H1 (cell line): ENCODE data around the gene CYGB. TPM values are rescaled to one million over a fixed set of nuclear protein-coding genes. Genes with fewer than 3 reads are reported as not detected.

Experiments used
- CTCF ChIA-PET: fragments of 300-600 bp; sonication (Branson Sonifier 250); formaldehyde crosslinking; loops from one replicate; lab custom pipeline; 2021; ENCODE audit not compliant: partially characterized antibody; lab: Charles Lee
- POLR2A ChIA-PET: fragments of 300-600 bp; sonication (Branson Sonifier 250); formaldehyde crosslinking; loops from one replicate; lab custom pipeline; 2021; ENCODE audit warnings: inconsistent platforms; ENCODE audit not compliant: partially characterized antibody; lab: Charles Lee
- DNase-seq, 2 experiments: peaks; one replicate each; pipeline versions ENCODE4 v3.0.0 to v3.0.0-alpha.2; 2010 to 2022; ENCODE audit warnings: low spot score in 2 of 2, low read depth in 1 of 2, mixed read lengths in 1 of 2
- FAIRE-seq: peaks from 2 replicates; lab custom pipeline; 2011; peaks lifted over from hg19 to GRCh38; lab: Jason Lieb, UNC
- H2AFZ ChIP-seq: 2 replicates; pipeline ENCODE4 v1.8.1; 2012; ENCODE audit warnings: low read length, inconsistent platforms
- H2AK5ac ChIP-seq: 2 replicates; pipeline ENCODE4 v1.6.1; 2013; ENCODE audit warnings: low read depth, low read length
- H2BK120ac ChIP-seq: replicated peaks from 2 replicates; pipeline ENCODE3; 2013; ENCODE audit warnings: low read depth, low read length, inconsistent platforms
- H2BK12ac ChIP-seq: 2 replicates; pipeline ENCODE4 v1.6.1; 2013; ENCODE audit warnings: low read depth, low read length
- H2BK15ac ChIP-seq: 2 replicates; pipeline ENCODE4 v1.6.1; 2013; ENCODE audit warnings: low read length
- H2BK20ac ChIP-seq: 2 replicates; pipeline ENCODE4 v1.6.1; 2013; ENCODE audit warnings: low read length
- H2BK5ac ChIP-seq: 2 replicates; pipeline ENCODE4 v1.6.1; 2013; ENCODE audit warnings: low read depth, low read length
- H3K14ac ChIP-seq: 2 replicates; pipeline ENCODE4 v1.6.1; 2013; ENCODE audit warnings: inconsistent platforms; ENCODE audit not compliant: insufficient read length
- H3K18ac ChIP-seq: 2 replicates; pipeline ENCODE4 v1.6.1; 2013; ENCODE audit warnings: low read length; ENCODE audit errors: extremely low read depth
- H3K23ac ChIP-seq: 2 replicates; pipeline ENCODE4 v1.6.1; 2013; ENCODE audit warnings: inconsistent platforms; ENCODE audit not compliant: insufficient read length
- H3K23me2 ChIP-seq: 2 replicates; pipeline ENCODE4 v1.6.1; 2013; ENCODE audit warnings: low read depth, low read length
- H3K27ac ChIP-seq: 2 replicates; pipeline ENCODE4 v1.6.1; 2011; ENCODE audit warnings: low read depth, low read length, inconsistent platforms
- H3K27me3 ChIP-seq, 4 experiments: replicated peaks in 1 of 4; 1 replicate in 1 of 4; 2 replicates in 3 of 4; pipeline versions ENCODE4 v1.6.1 to v1.8.1; 2011 to 2013; ENCODE audit warnings: low read length in 3 of 4, mild to moderate bottlenecking in 3 of 4, inconsistent platforms in 2 of 4, mixed read lengths in 2 of 4, moderate library complexity in 1 of 4; ENCODE audit not compliant: control insufficient read depth in 3 of 4, insufficient read depth in 3 of 4; ENCODE audit errors: extremely low read depth in 1 of 4
- H3K36me3 ChIP-seq, 4 experiments: 2 replicates each; pipeline versions ENCODE4 v1.6.1 to v1.8.1; 2011 to 2013; ENCODE audit warnings: mild to moderate bottlenecking in 4 of 4, low read length in 3 of 4, moderate library complexity in 2 of 4, control low read depth in 1 of 4, inconsistent platforms in 1 of 4; ENCODE audit not compliant: insufficient read depth in 4 of 4, control insufficient read depth in 2 of 4
- H3K4ac ChIP-seq: replicated peaks from 2 replicates; pipeline ENCODE3; 2013; ENCODE audit warnings: low read length, low read depth, mixed read lengths, inconsistent platforms; ENCODE audit not compliant: insufficient read length
- H3K4me1 ChIP-seq, 4 experiments: replicated peaks in 1 of 4; 1 replicate in 1 of 4; 2 replicates in 3 of 4; pipeline versions ENCODE4 v1.6.1 to v1.8.1; 2011 to 2013; ENCODE audit warnings: low read length in 3 of 4, inconsistent platforms in 2 of 4, mixed read lengths in 1 of 4; ENCODE audit not compliant: insufficient read depth in 4 of 4, control insufficient read depth in 3 of 4
- H3K4me2 ChIP-seq, 2 experiments: 2 replicates each; pipeline versions ENCODE4 v1.6.1 to v1.8.1; 2011 to 2013; ENCODE audit warnings: low read depth in 2 of 2, low read length in 2 of 2, control low read depth in 1 of 2, inconsistent platforms in 1 of 2, mild to moderate bottlenecking in 1 of 2; ENCODE audit not compliant: insufficient read depth in 1 of 2
- H3K4me3 ChIP-seq, 4 experiments: fragments of 200-600, 300-600 bp in 1 of 4; sonication (generic), shearing (Covaris generic), sonication (Bioruptor Twin) in 1 of 4; 2 replicates each; pipeline versions ENCODE4 v1.5.1 to v1.8.1; 2011 to 2016; ENCODE audit warnings: low read length in 4 of 4, low read depth in 3 of 4, control low read depth in 2 of 4, inconsistent platforms in 2 of 4, mild to moderate bottlenecking in 2 of 4, mixed read lengths in 1 of 4, moderate library complexity in 1 of 4; ENCODE audit not compliant: insufficient read depth in 2 of 4; ENCODE audit errors: extremely low read depth in 1 of 4
- H3K56ac ChIP-seq: replicated peaks from 2 replicates; pipeline ENCODE3; 2013; ENCODE audit warnings: low read depth, mild to moderate bottlenecking, mixed read lengths, low read length, inconsistent platforms; ENCODE audit not compliant: insufficient read length
- H3K79me1 ChIP-seq: 2 replicates; pipeline ENCODE4 v1.6.1; 2013; ENCODE audit warnings: low read depth, low read length, control low read depth
- H3K79me2 ChIP-seq, 2 experiments: 2 replicates each; pipeline versions ENCODE4 v1.6.1 to v1.8.1; 2012 to 2013; ENCODE audit warnings: low read length in 2 of 2, mild to moderate bottlenecking in 2 of 2, inconsistent platforms in 1 of 2; ENCODE audit not compliant: insufficient read depth in 2 of 2, control insufficient read depth in 1 of 2
- H3K9ac ChIP-seq, 4 experiments: replicated peaks in 1 of 4; 1 replicate in 1 of 4; 2 replicates in 3 of 4; pipeline versions ENCODE4 v1.6.1 to v1.8.1; 2011 to 2013; ENCODE audit warnings: low read depth in 3 of 4, low read length in 3 of 4, control low read depth in 2 of 4, mild to moderate bottlenecking in 2 of 4, moderate library complexity in 2 of 4, inconsistent platforms in 1 of 4; ENCODE audit errors: extremely low read depth in 1 of 4
- H3K9me3 ChIP-seq, 2 experiments: 2 replicates each; pipeline versions ENCODE4 v1.6.1 to v1.8.1; 2012 to 2013; ENCODE audit warnings: mild to moderate bottlenecking in 2 of 2, moderate library complexity in 2 of 2, control low read depth in 1 of 2, inconsistent platforms in 1 of 2, low read depth in 1 of 2, low read length in 1 of 2, mixed read lengths in 1 of 2; ENCODE audit not compliant: insufficient read depth in 2 of 2
- H4K20me1 ChIP-seq, 2 experiments: replicated peaks in 1 of 2; 2 replicates each; pipeline versions ENCODE3 to v1.8.1; 2011 to 2013; ENCODE audit warnings: inconsistent platforms in 2 of 2, low read length in 2 of 2, mild to moderate bottlenecking in 1 of 2; ENCODE audit not compliant: insufficient read depth in 2 of 2, control insufficient read depth in 1 of 2
- H4K5ac ChIP-seq: 2 replicates; pipeline ENCODE4 v1.6.1; 2013; ENCODE audit warnings: low read length, low read depth, mixed read lengths, inconsistent platforms; ENCODE audit not compliant: insufficient read length
- H4K8ac ChIP-seq: 2 replicates; pipeline ENCODE4 v1.8.0; 2013; ENCODE audit warnings: mild to moderate bottlenecking, moderate library complexity, low read length, inconsistent platforms; ENCODE audit not compliant: insufficient read depth; ENCODE audit errors: extremely low read depth
- H4K91ac ChIP-seq: replicated peaks from 2 replicates; pipeline ENCODE3; 2013; ENCODE audit warnings: low read length, mixed read lengths, inconsistent platforms; ENCODE audit not compliant: insufficient read length
- CBX8 ChIP-seq: fragments of 300-800, 300-1000 bp; sonication (generic); IDR thresholded peaks from 2 replicates; pipeline ENCODE4 v1.7.1; 2016; ENCODE audit warnings: low read depth, low read length, borderline replicate concordance
- POLR2AphosphoS5 ChIP-seq: IDR thresholded peaks from 2 replicates; pipeline ENCODE4 v1.6.1; 2011; ENCODE audit warnings: low read depth, low read length
- RAD21 ChIP-seq, 2 experiments: IDR thresholded peaks in 1 of 2; conservative IDR thresholded peaks in 1 of 2; 2 replicates each; pipeline ENCODE4 v1.6.1; 2011; ENCODE audit warnings: low read depth in 2 of 2, low read length in 2 of 2, improper control_type of control experiment in 1 of 2, inconsistent platforms in 1 of 2, mild to moderate bottlenecking in 1 of 2, moderate library complexity in 1 of 2
- SIN3A ChIP-seq, 2 experiments: IDR thresholded peaks in 1 of 2; conservative IDR thresholded peaks in 1 of 2; 2 replicates each; pipeline ENCODE4 v1.6.1; 2011 to 2012; ENCODE audit warnings: low read length in 2 of 2, improper control_type of control experiment in 1 of 2, low read depth in 1 of 2, mild to moderate bottlenecking in 1 of 2
- SP4 ChIP-seq: IDR thresholded peaks from 2 replicates; pipeline ENCODE4 v1.6.1; 2012; ENCODE audit warnings: low read length, inconsistent platforms
- ZNF274 ChIP-seq: IDR thresholded peaks from 2 replicates; pipeline ENCODE4 v1.7.0; 2012; ENCODE audit warnings: low read length, borderline replicate concordance; ENCODE audit errors: extremely low read depth
- WGBS, 2 experiments: shearing (Covaris generic) in 1 of 2; methylation state at CpG; one replicate each; pipeline versions ENCODE4 v1.1.6 to v1.1.7; 2013 to 2015; ENCODE audit warnings: low lambda C conversion rate in 2 of 2, mixed read lengths in 2 of 2, inconsistent platforms in 1 of 2, low coverage in 1 of 2, missing lambda C conversion rate in 1 of 2; ENCODE audit not compliant: insufficient replicate concordance in 2 of 2, insufficient coverage in 1 of 2, insufficient read length in 1 of 2; ENCODE audit errors: extremely low coverage in 1 of 2, missing lambda C conversion rate in 1 of 2; 5-methylcytosine and 5-hydroxymethylcytosine counted together
- polyA plus RNA-seq, 7 experiments: library from polyadenylated mRNA; depleted of rRNA in 3 of 7; stranded (reverse) in 5 of 7; unstranded in 2 of 7; fragments of >200 nt in 5 of 7; fragments of 200-250 nt in 2 of 7; gene quantifications; 1 replicate in 5 of 7; 2 replicates in 1 of 7; 4 replicates in 1 of 7; pipeline versions ENCODE4 v1.2.1 to v1.2.3, GENCODE V29; 2011 to 2013; ENCODE audit warnings: missing spikeins in 2 of 7, mixed read lengths in 2 of 7
- total RNA-seq: library from RNA; stranded (reverse); fragmentation: NEBNext Ultra II Directional; extraction: Animal tissue kit (Norgen Biotek cat#: 25700); gene quantifications from 2 replicates; pipeline ENCODE4 v1.2.1, GENCODE V29; 2021

Gene CYGB
- total and polyA plus RNA-seq, 2 of the 8 experiments (the other 6 are each of a cell fraction or from before 2014, with no cell fraction given), result 2.7 to 3.7 TPM

DNA sequence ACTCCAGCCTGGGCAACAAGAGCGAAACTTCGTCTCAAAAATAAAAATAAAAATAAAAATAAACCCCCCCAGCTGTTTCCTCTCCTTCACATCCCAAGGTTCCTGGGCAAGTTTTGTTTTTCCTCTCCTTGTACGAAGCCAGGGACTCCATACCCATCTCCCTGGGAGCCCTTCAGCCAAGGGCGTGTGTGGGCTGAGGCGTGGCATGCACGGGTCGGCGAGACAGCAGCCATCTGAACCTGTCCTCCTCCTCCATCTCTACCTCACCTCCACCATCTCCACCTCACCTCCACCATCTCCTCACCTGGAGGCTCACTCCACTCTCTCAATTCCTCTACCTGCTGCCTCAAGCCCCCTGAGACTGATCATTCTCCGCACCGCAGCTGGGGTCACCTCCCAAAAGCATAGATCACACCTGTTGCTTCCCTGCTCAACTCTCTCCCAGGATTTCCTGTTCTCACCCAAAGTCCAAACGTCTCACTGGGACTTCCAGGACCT, 53.2 kb downstream of the CYGB start:
- ChIA-PET CTCF (interaction anchor here (0.5 to 1.3 kb wide), 5 partner anchors 9 to 108 kb away, joined by 3 to 5 read pairs (median 3); no protein-coding TSS in a partner anchor), POLR2A (no interaction called here)
- 92% methylated on average over 11 of the region's 11 CpGs; no CpG with 5 or more reads in 1 of the 2 experiments for WGBS, 2 experiments
- no peaks in the 10 kb centered on the region for H3K4me1 ChIP-seq
- H2BK120ac ChIP-seq, result no peak overlapping the region
- H3K23ac ChIP-seq, result no peak overlapping the region
- no peak overlapping the region for H2BK20ac ChIP-seq
- no peak overlapping the region for H2BK5ac ChIP-seq
- no peak overlapping the region for H3K18ac ChIP-seq
- H3K14ac ChIP-seq, result no peak overlapping the region
- H2BK12ac ChIP-seq, result no peak overlapping the region
- no peak overlapping the region for H4K5ac ChIP-seq
- no peak overlapping the region for H3K4me3 ChIP-seq
- no peaks in the 10 kb centered on the region for H3K79me2 ChIP-seq
- H4K91ac ChIP-seq, result no peak overlapping the region
- H2AK5ac ChIP-seq, result no peak overlapping the region
- H3K23me2 ChIP-seq, result no peaks in the 10 kb centered on the region
- H3K4ac ChIP-seq, result peak overlapping the region; percentile 78
- no peak overlapping the region for H3K9ac ChIP-seq
- H3K9me3 ChIP-seq, result no peaks in the 10 kb centered on the region
- H2BK15ac ChIP-seq, result 0 out of 2 replicates have a peak overlapping the region, but pooled peaks have one; percentile 61
- H3K56ac ChIP-seq, result no peak overlapping the region
- FAIRE-seq (no peak), DNase-seq (no peak)
- H2AFZ ChIP-seq, result no peak overlapping the region
- H4K8ac ChIP-seq, result no peak overlapping the region; the same call in 1 of the 2 replicates
- H4K20me1 ChIP-seq, result peaks cover 0 to 1% of the 10 kb centered on the region in 2 experiments
- no peaks in the 10 kb centered on the region; a peak in 1 of 8 replicates for H3K36me3 ChIP-seq
- TF ChIP-seq POLR2AphosphoS5 (no peak), SP4 (no peak), RAD21 (IDR thresholded peaks at IDR 0.05 in 1 of 2, conservative IDR thresholded peaks at IDR 0.05 in 1 of 2; ENCODE audit: low read depth in 2 of 2, low read length in 2 of 2) (no peak), ZNF274 (no peak), SIN3A (conservative IDR thresholded peaks at IDR 0.05 in 1 of 2, IDR thresholded peaks at IDR 0.05 in 1 of 2; ENCODE audit: low read depth in 1 of 2, low read length in 2 of 2) (no peak), CBX8 (no peak)
- H3K79me1 ChIP-seq, result no peaks in the 10 kb centered on the region
- no peak overlapping the region for H3K4me2 ChIP-seq
- no peaks in the 10 kb centered on the region for H3K27me3 ChIP-seq
- no peak overlapping the region for H3K27ac ChIP-seq
